Fibroblast of lung (primary cell): ENCODE results near the gene SFXN3.

Source experiments
- EZH2 ChIP-seq: IDR thresholded peaks from 2 replicates; pipeline ENCODE4 v1.5.1; 2012; ENCODE audit warnings: low read length, control low read depth, mild to moderate bottlenecking; ENCODE audit errors: missing control alignments
- TF ChIP-seq, protein P1 (sequence below), 2 donors: IDR thresholded peaks in 1 of 2; conservative IDR thresholded peaks in 1 of 2; 1 replicate in 1 of 2; 2 replicates in 1 of 2; pipeline ENCODE4 v1.5.1; 2011 to 2012; ENCODE audit warnings: low read length in 2 of 2, control low read depth in 1 of 2, inconsistent platforms in 1 of 2, low read depth in 1 of 2, mild to moderate bottlenecking in 1 of 2

DNA sequence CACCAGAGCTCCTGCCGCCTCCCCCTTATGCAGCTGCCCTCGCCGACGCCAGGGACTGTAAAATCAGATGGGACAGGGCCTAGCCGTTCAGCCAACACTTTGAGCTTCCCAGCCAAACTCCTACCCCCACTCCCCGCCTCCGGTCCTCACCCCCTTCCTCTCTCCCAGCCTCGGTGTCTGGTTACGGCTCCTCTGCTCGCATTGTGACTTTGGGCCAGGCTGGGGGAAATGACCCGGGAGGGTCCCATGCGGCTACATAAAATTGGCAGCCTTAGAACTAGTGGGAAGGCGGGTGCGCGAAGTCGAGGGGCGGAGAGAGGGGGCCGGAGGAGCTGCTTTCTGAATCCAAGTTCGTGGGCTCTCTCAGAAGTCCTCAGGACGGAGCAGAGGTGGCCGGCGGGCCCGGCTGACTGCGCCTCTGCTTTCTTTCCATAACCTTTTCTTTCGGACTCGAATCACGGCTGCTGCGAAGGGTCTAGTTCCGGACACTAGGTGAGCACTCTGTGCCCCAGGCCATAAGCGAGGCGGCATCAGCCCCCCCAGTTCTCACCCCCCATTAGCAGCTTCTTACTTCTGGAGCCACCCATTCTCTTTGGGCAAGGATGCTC, 30.7 kb downstream of the SFXN3 start, which contains the start of gene KAZALD1:
- TF ChIP-seq, protein P1, sequence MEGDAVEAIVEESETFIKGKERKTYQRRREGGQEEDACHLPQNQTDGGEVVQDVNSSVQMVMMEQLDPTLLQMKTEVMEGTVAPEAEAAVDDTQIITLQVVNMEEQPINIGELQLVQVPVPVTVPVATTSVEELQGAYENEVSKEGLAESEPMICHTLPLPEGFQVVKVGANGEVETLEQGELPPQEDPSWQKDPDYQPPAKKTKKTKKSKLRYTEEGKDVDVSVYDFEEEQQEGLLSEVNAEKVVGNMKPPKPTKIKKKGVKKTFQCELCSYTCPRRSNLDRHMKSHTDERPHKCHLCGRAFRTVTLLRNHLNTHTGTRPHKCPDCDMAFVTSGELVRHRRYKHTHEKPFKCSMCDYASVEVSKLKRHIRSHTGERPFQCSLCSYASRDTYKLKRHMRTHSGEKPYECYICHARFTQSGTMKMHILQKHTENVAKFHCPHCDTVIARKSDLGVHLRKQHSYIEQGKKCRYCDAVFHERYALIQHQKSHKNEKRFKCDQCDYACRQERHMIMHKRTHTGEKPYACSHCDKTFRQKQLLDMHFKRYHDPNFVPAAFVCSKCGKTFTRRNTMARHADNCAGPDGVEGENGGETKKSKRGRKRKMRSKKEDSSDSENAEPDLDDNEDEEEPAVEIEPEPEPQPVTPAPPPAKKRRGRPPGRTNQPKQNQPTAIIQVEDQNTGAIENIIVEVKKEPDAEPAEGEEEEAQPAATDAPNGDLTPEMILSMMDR (conservative IDR thresholded peaks at IDR 0.05 in 1 of 2, IDR thresholded peaks at IDR 0.05 in 1 of 2; ENCODE audit: low read depth in 1 of 2, low read length in 2 of 2) = no peak
- TF ChIP-seq EZH2 = no peak
